Measurements from ENCODE around the gene OR14I1. TPM values are rescaled to one million over a fixed set of nuclear protein-coding genes. Genes with fewer than 3 reads are reported as not detected.
"Not testable (repeated sequence)": the region's sequence is repeated elsewhere in the genome, so short reads cannot be mapped to it uniquely, and the experiment has no call there.

Gene OR14I1
- total RNA-seq, 1 donor from 2014 or later, result not detected

GRCh38 chr1:248688527-248689298 is 13.9 kb downstream of the OR14I1 start:
- DNase-seq (ENCODE audit: extremely low read depth, low read depth, low spot score), result no peak

DNA sequence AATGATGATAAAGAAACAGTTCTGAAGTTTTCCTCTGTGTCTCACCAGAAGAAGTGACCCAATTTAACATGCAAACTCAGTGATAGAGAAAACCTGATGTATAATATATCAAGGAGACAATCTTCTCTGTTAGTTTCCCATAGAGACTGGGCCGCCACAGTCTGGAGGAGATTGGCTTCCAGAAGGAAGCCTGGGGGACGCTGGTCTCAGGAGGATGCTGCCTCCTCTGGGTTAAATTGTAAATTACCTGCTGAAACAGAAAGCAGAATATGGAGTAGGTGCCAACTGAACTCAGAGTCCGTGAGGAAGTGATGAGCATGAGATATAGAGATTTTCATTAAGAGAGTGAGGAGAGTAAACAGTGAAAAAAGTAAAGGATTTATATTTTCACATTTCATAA is 15.8 kb downstream of the OR14I1 start:
- no peak for DNase-seq (ENCODE audit: extremely low read depth, low read depth, low spot score)

DNA sequence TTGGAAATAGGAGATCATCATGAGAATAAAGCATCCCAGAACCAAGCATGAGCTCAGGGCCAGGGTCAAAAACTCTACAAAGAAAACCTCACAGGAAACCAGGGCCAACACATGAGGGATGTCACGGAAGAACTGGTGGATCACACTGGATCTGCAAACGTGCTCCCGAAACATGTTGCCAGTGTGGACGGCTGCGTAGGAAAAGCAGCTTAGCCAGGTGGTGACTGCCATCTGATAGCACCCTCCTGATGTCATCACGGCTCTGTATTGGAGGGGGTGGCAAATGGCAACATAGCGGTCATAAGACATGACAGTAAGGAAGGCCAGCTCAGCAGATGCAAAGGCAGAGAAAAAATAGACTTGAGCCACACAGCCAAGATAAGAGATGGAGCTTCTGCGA is 20.9 kb downstream of the OR14I1 start:
- DNase-seq (ENCODE audit: extremely low read depth, low read depth, low spot score), result no peak

- DNase-seq (ENCODE audit: extremely low read depth, low read depth, low spot score), result no peak
Observed at GRCh38 chr1:248670003-248670402, 32.6 kb downstream of the OR14I1 start.

GRCh38 chr1:248663453-248664328 is 38.9 kb downstream of the OR14I1 start:
- not testable (repeated sequence) for DNase-seq (ENCODE audit: extremely low read depth, low read depth, low spot score)

GRCh38 chr1:248656797-248657196 is 45.8 kb downstream of the OR14I1 start:
- not testable (repeated sequence) for DNase-seq (ENCODE audit: extremely low read depth, low read depth, low spot score)

GRCh38 chr1:248655354-248655753 is 47.2 kb downstream of the OR14I1 start, which contains the start of gene OR2T27:
TSS of gene OR2T27 (minus strand) at chr1:248655528. CDS start at chr1:248650884, 4,644 bp downstream.
- not testable (repeated sequence) for DNase-seq (ENCODE audit: extremely low read depth, low read depth, low spot score)

Other genes with a start within 250 kb of the OR14I1 start
- not detected in 2 replicates for gene OR2T3, start 229.4 kb downstream of the OR14I1 start, total RNA-seq
- not detected in 2 replicates for gene OR2T5, start 214.2 kb downstream of the OR14I1 start, total RNA-seq
- not detected in 2 replicates for gene OR2G6, start 194.7 kb downstream of the OR14I1 start, total RNA-seq
- not detected in 2 replicates for gene OR2T29, start 140.0 kb downstream of the OR14I1 start, total RNA-seq
- gene OR2T34, start 128.0 kb downstream of the OR14I1 start, total RNA-seq, result not detected in 2 replicates
- gene OR2T10, start 105.1 kb downstream of the OR14I1 start, total RNA-seq, result not detected in 2 replicates
- gene OR2T11, start 67.7 kb downstream of the OR14I1 start, total RNA-seq, result not detected in 2 replicates
- not detected in 2 replicates for gene OR2T35, start 57.5 kb downstream of the OR14I1 start, total RNA-seq
- not detected in 2 replicates for gene OR2T27, start 47.2 kb downstream of the OR14I1 start, total RNA-seq
- gene LYPD8, start 53.0 kb upstream of the OR14I1 start, total RNA-seq, result not detected in 2 replicates
- 25.1 and 29.3 TPM in 2 replicates for gene SH3BP5L, start 123.1 kb upstream of the OR14I1 start, total RNA-seq
- gene ZNF672, start 135.5 kb upstream of the OR14I1 start, total RNA-seq, result 21.8 and 23.3 TPM in 2 replicates
- 18.3 and 38.2 TPM in 2 replicates for gene ZNF692, start 156.3 kb upstream of the OR14I1 start, total RNA-seq
- 2.9 and 6.1 TPM in 2 replicates for gene PGBD2, start 203.5 kb upstream of the OR14I1 start, total RNA-seq

All from glomerular endothelial cell (primary cell).